GM12875 (cell line): Measurements from ENCODE around the gene APOA5.

ENCODE experiments used
- H3K4me3 ChIP-seq: one replicate; pipeline ENCODE4 v1.5.1; 2011; ENCODE audit warnings: low read depth, low read length, control low read depth
- CTCF ChIP-seq: IDR thresholded peaks from 2 replicates; pipeline ENCODE4 v1.5.1; 2011; ENCODE audit warnings: low read depth, mild to moderate bottlenecking, control low read depth, inconsistent platforms, low read length, moderate library complexity, borderline replicate concordance; ENCODE audit not compliant: insufficient read depth

APOA5 gene

GRCh38 chr11:116825854-116826750 lies 34.4 kb upstream of the APOA5 start:
- TF ChIP-seq CTCF: no peak
- H3K4me3 ChIP-seq: no peak overlapping the region

- TF ChIP-seq CTCF: no peak
Observed at GRCh38 chr11:116825434-116825833, 33.8 kb upstream of the APOA5 start.

GRCh38 chr11:116823031-116823843 lies 31.6 kb upstream of the APOA5 start, which contains the start of gene APOA4:
APOA4 (minus strand) TSS chr11:116823304; CDS start chr11:116823191, 113 bp downstream.
- H3K4me3 ChIP-seq: no peak within 1 kb of the TSS
- no peak for TF ChIP-seq CTCF

More at GRCh38 chr11:116825434-116825833, 33.8 kb upstream of the APOA5 start:
- H3K4me3 ChIP-seq: no peak overlapping the region

GRCh38 chr11:116822575-116822974 lies 30.9 kb upstream of the APOA5 start:
- no peak overlapping the region for H3K4me3 ChIP-seq
- TF ChIP-seq CTCF: no peak

GRCh38 chr11:116821050-116821918 lies 29.6 kb upstream of the APOA5 start:
- no peak overlapping the region for H3K4me3 ChIP-seq
- TF ChIP-seq CTCF: no peak

- H3K4me3 ChIP-seq: no peak overlapping the region
- no peak for TF ChIP-seq CTCF
Observed at GRCh38 chr11:116819049-116819448, 27.4 kb upstream of the APOA5 start.
